Measurements from ENCODE around the gene GTF2F2. TPM values are rescaled to one million over a fixed set of nuclear protein-coding genes. Genes with fewer than 3 reads are reported as not detected.

The GTF2F2 gene
- total and polyA plus RNA-seq, 9 of the 15 experiments (the other 6 are each of a cell fraction or from before 2014, with no cell fraction given) = 19.7 to 44.8 (median 32.4) TPM

GRCh38 chr13:45331123-45331619 lies 210.9 kb downstream of the GTF2F2 start (continued):
- TF ChIP-seq MED1 (CRISPR knock-in tag; IDR thresholded peaks at IDR 0.05; ENCODE audit: borderline replicate concordance) (no peak), CC2D1A (IDR thresholded peaks at IDR 0.05) (no peak), CBFA2T3 (IDR thresholded peaks at IDR 0.05) (no peak), SAP30 (IDR thresholded peaks at IDR 0.05; ENCODE audit: borderline replicate concordance, insufficient read depth, low read depth, low read length, poor library complexity, severe bottlenecking) (no peak), NELFE (IDR thresholded peaks at IDR 0.05; ENCODE audit: insufficient read depth, insufficient read length) (no peak), MYNN (IDR thresholded peaks at IDR 0.05) (0 out of 2 replicates have a peak, but pooled peaks have one; percentile 19), MYNN (CRISPR knock-in tag; IDR thresholded peaks at IDR 0.05) (no peak), E2F3 (CRISPR knock-in tag; IDR thresholded peaks at IDR 0.05) (no peak), PRMT5 (CRISPR knock-in tag; IDR thresholded peaks at IDR 0.05) (no peak), POLR2AphosphoS2 (IDR thresholded peaks at IDR 0.05; ENCODE audit: low read length) (0 out of 2 replicates have a peak, but pooled peaks have one; percentile 64), CREB3 (tag; conservative IDR thresholded peaks at IDR 0.05; ENCODE audit: low read depth) (no peak), POLR2A (conservative IDR thresholded peaks at IDR 0.05) (peak; percentile 35; the same call in 1 of the 2 replicates), ZHX1 (conservative IDR thresholded peaks at IDR 0.05; ENCODE audit: low read length) (no peak), CREB5 (CRISPR knock-in tag; IDR thresholded peaks at IDR 0.05) (no peak), TSHZ1 (CRISPR knock-in tag; IDR thresholded peaks at IDR 0.05) (no peak), ZNF384 (IDR thresholded peaks at IDR 0.05; ENCODE audit: low read depth, low read length) (no peak)
